CD4-positive, alpha-beta memory T cell (primary cell): ENCODE results near the gene VPS41. TPM values are rescaled to one million over a fixed set of nuclear protein-coding genes. Genes with fewer than 3 reads are reported as not detected.
A peak's percentile ranks its signal among the peaks of the same experiment; 100 is the strongest.

Experiments used
- CTCF ChIA-PET: fragments of 350-600 bp; sonication (Branson Sonifier 250); formaldehyde crosslinking; loops from one replicate; lab custom pipeline; 2021; ENCODE audit warnings: inconsistent platforms; ENCODE audit not compliant: partially characterized antibody; lab: Charles Lee
- POLR2A ChIA-PET: fragments of 350-600 bp; sonication (Branson Sonifier 250); formaldehyde crosslinking; loops from one replicate; lab custom pipeline; 2021; ENCODE audit not compliant: partially characterized antibody; lab: Charles Lee
- DNase-seq, 5 donors: peaks; one replicate each; pipeline versions ENCODE4 v3.0.0 to v3.0.0-alpha.2; 2020 to 2022; ENCODE audit warnings: mixed read lengths in 1 of 5
- H3K27ac ChIP-seq: one replicate; pipeline ENCODE4 v1.7.0; 2013; ENCODE audit warnings: low read depth, low read length
- H3K27me3 ChIP-seq: 2 replicates; pipeline ENCODE4 v1.7.0; 2013; ENCODE audit warnings: mild to moderate bottlenecking, low read length, moderate library complexity; ENCODE audit not compliant: insufficient read depth
- H3K36me3 ChIP-seq: 2 replicates; pipeline ENCODE4 v1.7.0; 2013; ENCODE audit warnings: mild to moderate bottlenecking, low read length, moderate library complexity; ENCODE audit not compliant: insufficient read depth
- H3K4me1 ChIP-seq: 2 replicates; pipeline ENCODE4 v1.7.0; 2013; ENCODE audit warnings: mild to moderate bottlenecking, low read length, moderate library complexity; ENCODE audit not compliant: insufficient read depth
- H3K4me3 ChIP-seq, 2 donors: one replicate each; pipeline ENCODE4 v1.7.0; 2013; ENCODE audit warnings: low read length in 2 of 2, mild to moderate bottlenecking in 1 of 2
- H3K9me3 ChIP-seq, 2 donors: one replicate each; pipeline ENCODE4 v1.7.0; 2013; ENCODE audit warnings: low read length in 2 of 2, control low read depth in 1 of 2; ENCODE audit not compliant: control insufficient read depth in 1 of 2
- H3K27ac Mint-ChIP-seq, 7 donors: one replicate each; pipeline ENCODE4 v1.8.0; 2020 to 2021; ENCODE audit warnings: mixed read lengths in 7 of 7, mild to moderate bottlenecking in 6 of 7, inconsistent platforms in 3 of 7, moderate library complexity in 3 of 7
- H3K27me3 Mint-ChIP-seq, 2 donors: one replicate each; pipeline ENCODE4 v1.8.0; 2020 to 2021; ENCODE audit warnings: mixed read lengths in 2 of 2
- H3K36me3 Mint-ChIP-seq, 2 donors: one replicate each; pipeline ENCODE4 v1.8.0; 2020 to 2021; ENCODE audit warnings: mixed read lengths in 2 of 2, inconsistent platforms in 1 of 2, mild to moderate bottlenecking in 1 of 2
- H3K4me1 Mint-ChIP-seq, 4 donors: one replicate each; pipeline ENCODE4 v1.8.0; 2020 to 2021; ENCODE audit warnings: mixed read lengths in 4 of 4, mild to moderate bottlenecking in 1 of 4
- H3K4me3 Mint-ChIP-seq, 8 donors: one replicate each; pipeline ENCODE4 v1.8.0; 2020 to 2021; ENCODE audit warnings: mixed read lengths in 8 of 8, mild to moderate bottlenecking in 7 of 8, moderate library complexity in 6 of 8, inconsistent platforms in 3 of 8
- H3K9me3 Mint-ChIP-seq, 8 donors: one replicate each; pipeline ENCODE4 v1.8.0; 2020 to 2021; ENCODE audit warnings: mixed read lengths in 8 of 8, mild to moderate bottlenecking in 5 of 8, inconsistent platforms in 3 of 8, moderate library complexity in 1 of 8
- intact Hi-C: fragments of 100-400 bp; cut with micrococcal nuclease; formaldehyde crosslinking; loops from one replicate; pipeline ENCODE4 v1.15.1; 2023
- polyA plus RNA-seq, 2 donors: library from polyadenylated mRNA; unstranded; fragments of 300-500 nt; fragmentation: Illumina TruSeq; gene quantifications; one replicate each; pipeline ENCODE4 v1.2.3, GENCODE V29; 2021
- total RNA-seq, 2 experiments: library from RNA; stranded (reverse); gene quantifications; one replicate each; pipeline ENCODE4 v1.2.3, GENCODE V29; 2021

Gene VPS41
- total and polyA plus RNA-seq, 4 experiments from 2014 or later: 54.6 to 73.3 (median 62.5) TPM

GRCh38 chr7:38932509-38933168 lies 23.6 kb upstream of the VPS41 start:
- Histone ChIP-seq H3K27ac (no peak overlapping the region), H3K4me1 (no peaks in the 10 kb centered on the region), H3K4me3 (no peak overlapping the region), H3K9me3 (no peaks in the 10 kb centered on the region), H3K36me3 (no peaks in the 10 kb centered on the region), H3K27me3 (no peaks in the 10 kb centered on the region)
- peak in 4 of 5 donors; percentile 1 to 18 (median 10) for DNase-seq
- intact Hi-C loops: loop anchor here (10.0 kb wide), 1 partner anchor 532 kb away; no protein-coding TSS in a partner anchor
- Mint-ChIP-seq H3K4me3 (peak overlapping the region in 1 of 8 donors; percentile 11), H3K4me1 (peaks cover 0 to 2% (median 1%) of the 10 kb centered on the region in 4 donors), H3K27ac (no peak overlapping the region), H3K36me3 (no peaks in the 10 kb centered on the region), H3K27me3 (peaks cover 6% of the 10 kb centered on the region in 2 donors), H3K9me3 (no peaks in the 10 kb centered on the region)
- ChIA-PET POLR2A (no interaction called here), CTCF (interaction anchor here (0.6 to 1.6 kb wide), 6 partner anchors 13 to 721 kb away, joined by 3 to 6 read pairs (median 4); partner anchors contain the start of gene VPS41)

- no peak for DNase-seq
- Mint-ChIP-seq H3K27ac (no peak overlapping the region), H3K27me3 (peaks cover 2 to 4% of the 10 kb centered on the region in 2 donors), H3K9me3 (no peaks in the 10 kb centered on the region), H3K4me1 (peaks cover 0 to 2% (median 1%) of the 10 kb centered on the region in 4 donors), H3K36me3 (no peaks in the 10 kb centered on the region), H3K4me3 (no peak overlapping the region)
- intact Hi-C loops: loop anchor here (10.0 kb wide), 1 partner anchor 535 kb away; no protein-coding TSS in a partner anchor
- H3K36me3 ChIP-seq: no peaks in the 10 kb centered on the region
- H3K27ac ChIP-seq: no peak overlapping the region
- H3K4me1 ChIP-seq: no peaks in the 10 kb centered on the region
- POLR2A ChIA-PET: no interaction called here
- CTCF ChIA-PET: interaction anchor here (0.7 kb wide), 1 partner anchor 9 kb away, joined by 3 read pairs; no protein-coding TSS in a partner anchor
- no peaks in the 10 kb centered on the region for H3K9me3 ChIP-seq
- no peak overlapping the region for H3K4me3 ChIP-seq
- no peaks in the 10 kb centered on the region for H3K27me3 ChIP-seq
Measured at GRCh38 chr7:38929460-38930171, 20.6 kb upstream of the VPS41 start.

- Histone ChIP-seq H3K9me3 (no peaks in the 10 kb centered on the region), H3K27me3 (no peaks in the 10 kb centered on the region), H3K27ac (no peak overlapping the region), H3K4me1 (no peaks in the 10 kb centered on the region), H3K36me3 (no peaks in the 10 kb centered on the region), H3K4me3 (no peak overlapping the region)
- intact Hi-C loops: no loop called here
- peaks cover 2 to 4% of the 10 kb centered on the region in 2 donors for H3K27me3 Mint-ChIP-seq
- POLR2A ChIA-PET: no interaction called here
- H3K4me3 Mint-ChIP-seq: no peak overlapping the region
- H3K36me3 Mint-ChIP-seq: no peaks in the 10 kb centered on the region
- DNase-seq: no peak
- CTCF ChIA-PET: no interaction called here
- H3K27ac Mint-ChIP-seq: no peak overlapping the region
- no peaks in the 10 kb centered on the region for H3K9me3 Mint-ChIP-seq
- H3K4me1 Mint-ChIP-seq: peaks cover 0 to 2% (median 1%) of the 10 kb centered on the region in 4 donors
Measured at GRCh38 chr7:38928506-38928905, 19.5 kb upstream of the VPS41 start.

GRCh38 chr7:38927751-38928150 lies 18.8 kb upstream of the VPS41 start:
- POLR2A ChIA-PET: no interaction called here
- CTCF ChIA-PET: no interaction called here
- DNase-seq: no peak
- intact Hi-C loops: no loop called here
- Mint-ChIP-seq H3K36me3 (no peaks in the 10 kb centered on the region), H3K4me3 (no peak overlapping the region), H3K27ac (no peak overlapping the region), H3K4me1 (peaks cover 0 to 2% (median 1%) of the 10 kb centered on the region in 4 donors), H3K9me3 (no peaks in the 10 kb centered on the region), H3K27me3 (peaks cover 2 to 5% of the 10 kb centered on the region in 2 donors)
- Histone ChIP-seq H3K36me3 (no peaks in the 10 kb centered on the region), H3K27ac (no peak overlapping the region), H3K27me3 (no peaks in the 10 kb centered on the region), H3K9me3 (no peaks in the 10 kb centered on the region), H3K4me3 (no peak overlapping the region), H3K4me1 (no peaks in the 10 kb centered on the region)

GRCh38 chr7:38920731-38921130 lies 11.7 kb upstream of the VPS41 start:
- H3K27ac ChIP-seq: no peak overlapping the region
- POLR2A ChIA-PET: no interaction called here

GRCh38 chr7:38916396-38916795 lies 7.4 kb upstream of the VPS41 start:
- Mint-ChIP-seq H3K27ac (no peak overlapping the region), H3K27me3 (peaks cover 2 to 3% of the 10 kb centered on the region in 2 donors), H3K9me3 (peaks cover 0 to 2% (median 0%) of the 10 kb centered on the region in 8 donors), H3K4me1 (no peaks in the 10 kb centered on the region), H3K36me3 (no peaks in the 10 kb centered on the region), H3K4me3 (no peak overlapping the region)
- ChIA-PET POLR2A (no interaction called here), CTCF (no interaction called here)
- H3K9me3 ChIP-seq: no peaks in the 10 kb centered on the region
- no peak for DNase-seq
- H3K27ac ChIP-seq: no peak overlapping the region
- intact Hi-C loops: no loop called here
- no peaks in the 10 kb centered on the region for H3K4me1 ChIP-seq
- no peak overlapping the region for H3K4me3 ChIP-seq
- no peaks in the 10 kb centered on the region for H3K27me3 ChIP-seq
- no peaks in the 10 kb centered on the region for H3K36me3 ChIP-seq

More at GRCh38 chr7:38920731-38921130, 11.7 kb upstream of the VPS41 start:
- CTCF ChIA-PET: no interaction called here
- H3K9me3 ChIP-seq: no peaks in the 10 kb centered on the region
- no peak for DNase-seq
- H3K4me3 ChIP-seq: no peak overlapping the region
- no peak overlapping the region for H3K4me3 Mint-ChIP-seq
- no peaks in the 10 kb centered on the region for H3K36me3 ChIP-seq
- H3K36me3 Mint-ChIP-seq: no peaks in the 10 kb centered on the region
- H3K4me1 Mint-ChIP-seq: no peaks in the 10 kb centered on the region
- no peaks in the 10 kb centered on the region for H3K9me3 Mint-ChIP-seq
- H3K27me3 Mint-ChIP-seq: peaks cover 4 to 7% of the 10 kb centered on the region in 2 donors
- H3K27ac Mint-ChIP-seq: no peak overlapping the region
- intact Hi-C loops: no loop called here
- H3K27me3 ChIP-seq: no peaks in the 10 kb centered on the region
- no peaks in the 10 kb centered on the region for H3K4me1 ChIP-seq

- Histone ChIP-seq H3K27me3 (no peaks in the 10 kb centered on the region), H3K4me1 (peaks cover 17% of the 10 kb centered on the region), H3K27ac (no peak overlapping the region), H3K9me3 (no peaks in the 10 kb centered on the region), H3K4me3 (no peak overlapping the region), H3K36me3 (no peaks in the 10 kb centered on the region)
- Mint-ChIP-seq H3K27me3 (peaks cover 0 to 3% of the 10 kb centered on the region in 2 donors), H3K4me3 (peak overlapping the region in 3 of 8 donors; percentile 8 to 99 (median 9)), H3K4me1 (peaks cover 18 to 33% (median 24%) of the 10 kb centered on the region in 4 donors), H3K27ac (peak overlapping the region in 1 of 7 donors; percentile 84), H3K36me3 (peaks cover 3 to 12% of the 10 kb centered on the region in 2 donors), H3K9me3 (peaks cover 0 to 2% (median 0%) of the 10 kb centered on the region in 8 donors)
- CTCF ChIA-PET: no interaction called here
- intact Hi-C loops: loop anchor here (5.0 kb wide), 3 partner anchors 688 to 1222 kb away; partner anchors contain the start of genes CDK13 and MPLKIP
- POLR2A ChIA-PET: no interaction called here
- no peak for DNase-seq
Measured at GRCh38 chr7:38909870-38910269, 879 bp upstream of the VPS41 start.
